ENCODE data around the gene PRKCB.

DNA sequence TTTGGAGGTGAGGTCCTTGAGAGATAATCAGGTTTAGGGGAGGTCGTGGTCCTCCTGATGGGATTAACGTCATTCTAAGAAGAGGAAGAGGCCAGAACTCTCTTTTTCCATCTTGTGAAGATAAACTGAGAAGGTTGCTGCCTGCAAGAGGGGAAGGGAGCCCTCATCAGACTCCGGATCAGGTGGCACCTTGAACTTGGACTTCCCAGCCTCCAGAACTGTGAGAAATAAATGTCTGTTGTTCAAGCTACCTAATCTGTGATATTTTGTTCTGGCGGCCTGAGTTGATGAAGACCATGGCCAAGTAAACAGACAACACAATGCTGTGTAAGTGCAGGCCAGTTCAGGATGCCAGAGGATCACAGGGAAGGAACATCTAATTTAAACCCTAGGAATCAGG, 10.9 kb upstream of the PRKCB start:
- TF ChIP-seq, protein P1, sequence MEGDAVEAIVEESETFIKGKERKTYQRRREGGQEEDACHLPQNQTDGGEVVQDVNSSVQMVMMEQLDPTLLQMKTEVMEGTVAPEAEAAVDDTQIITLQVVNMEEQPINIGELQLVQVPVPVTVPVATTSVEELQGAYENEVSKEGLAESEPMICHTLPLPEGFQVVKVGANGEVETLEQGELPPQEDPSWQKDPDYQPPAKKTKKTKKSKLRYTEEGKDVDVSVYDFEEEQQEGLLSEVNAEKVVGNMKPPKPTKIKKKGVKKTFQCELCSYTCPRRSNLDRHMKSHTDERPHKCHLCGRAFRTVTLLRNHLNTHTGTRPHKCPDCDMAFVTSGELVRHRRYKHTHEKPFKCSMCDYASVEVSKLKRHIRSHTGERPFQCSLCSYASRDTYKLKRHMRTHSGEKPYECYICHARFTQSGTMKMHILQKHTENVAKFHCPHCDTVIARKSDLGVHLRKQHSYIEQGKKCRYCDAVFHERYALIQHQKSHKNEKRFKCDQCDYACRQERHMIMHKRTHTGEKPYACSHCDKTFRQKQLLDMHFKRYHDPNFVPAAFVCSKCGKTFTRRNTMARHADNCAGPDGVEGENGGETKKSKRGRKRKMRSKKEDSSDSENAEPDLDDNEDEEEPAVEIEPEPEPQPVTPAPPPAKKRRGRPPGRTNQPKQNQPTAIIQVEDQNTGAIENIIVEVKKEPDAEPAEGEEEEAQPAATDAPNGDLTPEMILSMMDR (IDR thresholded peaks at IDR 0.05; ENCODE audit: low read depth, low read length), result no peak
- TF ChIP-seq EZH2phosphoT487 (IDR thresholded peaks at IDR 0.05; ENCODE audit: low read depth), result no peak

Data from OCI-LY3 (cell line).